HG03066 (cell line): Measurements from ENCODE around the gene RAE1.

Experiments
- ATAC-seq: cut with Tn5 transposase; IDR thresholded peaks from one replicate; pipeline ENCODE4 v1.9.1; 2021; ENCODE audit warnings: low read depth; ENCODE audit not compliant: unreplicated experiment

RAE1 gene, protein sequence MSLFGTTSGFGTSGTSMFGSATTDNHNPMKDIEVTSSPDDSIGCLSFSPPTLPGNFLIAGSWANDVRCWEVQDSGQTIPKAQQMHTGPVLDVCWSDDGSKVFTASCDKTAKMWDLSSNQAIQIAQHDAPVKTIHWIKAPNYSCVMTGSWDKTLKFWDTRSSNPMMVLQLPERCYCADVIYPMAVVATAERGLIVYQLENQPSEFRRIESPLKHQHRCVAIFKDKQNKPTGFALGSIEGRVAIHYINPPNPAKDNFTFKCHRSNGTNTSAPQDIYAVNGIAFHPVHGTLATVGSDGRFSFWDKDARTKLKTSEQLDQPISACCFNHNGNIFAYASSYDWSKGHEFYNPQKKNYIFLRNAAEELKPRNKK

DNA sequence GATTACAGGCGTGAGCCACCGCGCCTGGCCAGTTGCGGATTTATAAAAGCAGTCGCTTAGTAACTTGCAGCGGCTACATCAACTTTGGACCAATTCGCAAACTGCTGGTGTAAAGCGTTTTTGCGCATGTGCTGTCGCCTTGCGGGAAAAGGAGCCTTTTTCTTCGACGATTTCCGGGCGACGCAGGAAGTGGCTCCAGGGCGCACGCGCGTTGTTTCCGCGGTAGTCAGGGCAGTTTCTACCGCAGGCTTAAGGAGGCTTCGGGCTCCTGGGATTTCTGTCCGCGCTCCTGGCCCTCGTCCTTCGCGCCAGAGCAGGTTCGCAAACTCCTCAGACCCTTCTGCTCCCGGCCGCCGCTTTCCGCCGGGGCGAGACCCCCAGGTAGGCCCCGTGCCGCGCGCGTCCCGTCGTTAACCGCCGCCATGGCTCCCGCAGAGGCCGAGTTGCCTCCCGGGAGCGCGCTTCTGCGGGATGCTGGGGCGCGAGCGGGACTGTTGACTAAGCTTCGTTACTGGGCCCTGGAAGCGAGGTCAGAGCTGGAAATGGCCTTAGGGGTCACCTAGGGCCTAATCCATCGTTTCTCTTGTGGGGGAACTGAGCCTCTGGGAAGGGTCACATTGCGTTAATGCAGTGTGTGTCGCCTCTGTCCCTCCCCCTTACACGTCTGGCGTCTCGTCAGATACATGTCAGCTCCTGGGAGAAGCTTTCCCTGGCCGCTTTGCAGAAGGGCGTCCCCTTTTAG, at the start of gene RAE1:
TSS of gene RAE1 (plus strand) at position 214 of the 742 bp plus-strand sequence. CDS start 2,784 bp downstream, outside the sequence.
- peak; percentile 83 for ATAC-seq

DNA sequence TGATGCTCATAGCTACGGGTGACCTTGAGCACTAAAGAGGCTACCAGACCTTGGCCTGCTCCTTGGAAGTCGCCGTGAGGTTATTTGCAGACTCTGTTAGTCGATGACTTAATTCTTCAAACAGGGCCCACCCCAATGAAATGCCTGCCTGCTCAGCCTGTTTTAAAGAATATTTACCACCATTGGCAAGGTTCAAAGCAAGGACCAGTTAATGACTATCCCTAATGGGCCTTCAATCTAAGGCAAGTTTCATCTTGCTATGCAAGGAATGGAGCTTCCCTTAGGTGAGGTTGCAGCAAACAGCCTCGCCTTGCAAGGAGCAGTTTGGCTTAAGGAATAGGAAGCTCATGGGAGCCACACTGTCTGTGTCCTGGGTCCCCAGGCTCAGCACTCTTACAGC, 44.3 kb upstream of the RAE1 start:
- no peak for ATAC-seq

DNA sequence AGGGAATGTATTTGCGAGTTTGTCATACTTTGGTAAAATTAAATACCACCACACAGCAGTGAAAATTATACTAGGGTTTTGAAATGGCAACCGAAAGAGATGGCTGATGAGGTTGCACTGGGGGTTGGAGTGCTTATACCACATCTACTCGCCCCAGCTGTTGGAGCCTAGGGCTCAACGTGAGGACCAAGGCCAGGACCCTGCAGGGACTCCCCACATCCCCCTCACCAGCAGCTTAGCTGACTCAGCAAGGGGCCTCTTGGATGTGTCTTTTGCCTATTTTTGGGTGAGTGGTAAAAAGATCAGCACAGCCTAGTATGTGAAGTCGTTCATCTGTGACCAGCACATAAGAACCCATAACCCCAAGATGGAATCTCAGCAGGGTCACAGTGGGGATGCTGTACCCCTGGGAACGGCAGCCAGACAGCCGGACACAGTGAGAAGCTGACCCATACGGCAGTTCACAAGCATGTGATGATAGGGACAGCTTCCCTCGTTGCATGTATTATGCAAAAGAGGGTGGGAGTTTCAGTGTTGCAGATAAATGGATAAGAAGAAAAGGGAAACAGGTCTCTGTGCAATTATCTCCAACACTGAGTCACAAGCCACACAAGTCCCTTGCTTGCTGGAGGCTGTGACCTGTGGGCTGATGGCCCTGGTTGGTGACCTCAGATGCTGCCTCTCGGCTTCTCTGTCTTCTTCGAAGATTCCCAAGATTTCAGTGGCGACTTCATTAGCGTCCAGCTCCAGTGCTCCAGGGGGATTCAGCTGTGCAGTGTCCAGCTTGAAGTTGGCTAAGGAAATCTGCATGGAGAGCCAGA, 42.4 kb upstream of the RAE1 start:
- ATAC-seq: no peak

DNA sequence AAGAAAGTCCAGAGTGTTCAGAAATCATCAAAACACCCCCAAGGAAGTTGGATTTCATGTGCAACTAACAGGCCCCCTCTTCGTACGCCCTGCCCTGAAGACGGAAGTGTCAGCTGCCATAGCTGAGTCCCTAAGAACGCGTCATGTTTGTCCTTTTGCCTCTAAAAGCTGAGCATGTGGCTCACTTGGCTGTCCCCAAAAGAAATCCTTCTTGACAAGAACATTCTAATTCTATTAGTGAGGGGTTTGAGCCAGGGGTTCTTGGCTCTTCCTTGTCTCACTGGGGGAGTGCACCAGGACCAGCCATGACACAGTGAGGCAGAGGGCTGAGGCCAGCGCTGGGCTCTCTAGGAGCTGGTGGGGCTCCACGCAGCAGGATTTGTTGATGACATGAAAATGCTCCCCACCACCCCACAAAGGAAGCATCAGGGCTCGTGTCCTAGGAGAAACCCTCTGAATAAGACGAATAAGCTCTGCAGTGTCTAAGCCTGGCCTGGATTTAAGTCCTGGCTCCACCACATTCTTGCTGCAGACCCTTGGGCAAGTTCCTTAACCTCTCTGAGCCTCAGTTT, 41.4 kb upstream of the RAE1 start:
- ATAC-seq: no peak

DNA sequence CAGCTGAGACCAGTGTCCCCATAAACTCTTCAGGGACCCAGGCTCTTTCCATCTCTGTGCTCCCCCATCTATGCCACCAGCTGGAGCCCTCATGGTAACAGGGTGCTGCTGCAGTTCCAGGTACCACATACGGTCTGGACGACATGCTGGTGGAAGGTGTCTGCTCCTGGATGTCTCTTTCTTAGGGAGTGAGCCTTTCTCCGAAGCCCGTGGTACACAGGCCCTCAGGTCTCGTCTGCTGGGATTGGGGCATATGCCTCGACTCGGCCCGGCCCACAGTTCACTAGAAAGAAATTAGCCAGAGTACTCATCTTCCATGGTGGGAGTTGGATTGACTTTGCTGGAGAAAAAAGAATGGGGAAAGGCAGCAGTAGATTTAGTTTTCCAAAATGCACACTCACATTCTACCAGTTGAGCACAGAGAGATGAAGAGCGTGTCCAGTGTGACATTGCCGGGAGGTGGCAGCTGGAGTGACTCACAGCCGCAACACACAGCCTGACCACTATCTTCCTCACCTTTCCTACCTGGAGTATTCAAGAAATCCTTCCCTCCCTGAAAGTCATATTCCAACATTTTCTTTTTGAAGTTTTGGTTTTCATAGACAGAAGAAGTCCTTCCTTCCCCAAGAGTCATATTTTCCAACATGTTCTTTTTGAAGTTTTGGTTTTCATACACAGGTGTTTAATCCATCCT, 40.1 kb upstream of the RAE1 start:
- ATAC-seq: no peak

DNA sequence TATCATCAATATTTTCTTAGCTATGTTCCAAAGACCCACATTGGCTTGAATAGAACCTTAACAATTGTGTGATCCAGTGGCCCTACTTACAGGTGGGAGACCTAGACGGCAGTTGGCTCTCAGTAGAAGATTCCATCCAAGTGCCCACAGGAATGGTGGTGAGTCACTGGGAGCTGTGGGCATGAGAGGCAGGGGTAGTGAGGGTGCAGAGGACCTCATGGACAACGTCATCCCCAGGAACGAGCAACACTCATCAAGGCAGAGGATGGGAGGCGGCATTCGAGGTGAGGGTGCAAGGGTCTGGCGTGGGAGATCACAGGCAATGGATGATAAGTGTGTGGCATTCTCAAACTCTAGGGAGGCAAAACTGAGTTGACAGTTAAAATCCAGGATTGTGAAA, 38.9 kb upstream of the RAE1 start:
- no peak for ATAC-seq

DNA sequence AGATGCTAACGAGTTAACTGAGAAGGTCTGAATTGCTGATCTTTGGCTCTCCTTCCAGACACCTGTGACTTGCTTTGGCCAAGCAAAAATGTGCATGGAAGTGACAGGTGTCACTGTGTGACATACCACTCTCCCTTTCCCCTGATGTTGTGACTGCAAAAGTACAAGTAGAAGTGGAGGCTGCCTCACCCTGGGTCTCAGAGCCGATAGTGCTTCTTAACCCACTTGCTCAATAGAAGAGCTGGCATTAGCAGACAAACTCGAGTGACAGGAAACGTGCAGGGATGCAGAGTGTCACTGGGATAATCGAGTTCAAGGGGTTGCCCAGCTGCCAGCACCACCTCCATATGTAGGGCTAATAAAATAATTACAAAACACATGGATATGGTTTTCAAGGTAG, 37.8 kb upstream of the RAE1 start:
- ATAC-seq: no peak

DNA sequence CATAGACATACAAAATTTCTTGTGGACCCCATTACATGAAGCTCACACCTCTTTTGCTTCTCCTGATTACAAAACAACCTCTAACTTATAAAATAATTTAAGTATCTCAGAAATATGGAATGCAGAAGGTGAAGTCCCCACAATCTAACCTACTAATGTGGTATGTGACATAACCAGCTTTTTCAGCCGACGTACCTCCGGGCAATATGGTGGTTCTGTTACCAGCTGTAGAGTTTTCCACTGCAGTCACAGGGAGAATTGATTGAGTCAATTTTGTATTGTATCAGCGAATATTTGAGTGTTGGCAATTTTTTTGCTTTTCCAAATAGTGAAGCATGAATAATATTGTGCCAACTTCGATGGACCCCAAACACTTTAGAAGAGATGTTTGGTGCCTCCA, 37.1 kb upstream of the RAE1 start:
- no peak for ATAC-seq

DNA sequence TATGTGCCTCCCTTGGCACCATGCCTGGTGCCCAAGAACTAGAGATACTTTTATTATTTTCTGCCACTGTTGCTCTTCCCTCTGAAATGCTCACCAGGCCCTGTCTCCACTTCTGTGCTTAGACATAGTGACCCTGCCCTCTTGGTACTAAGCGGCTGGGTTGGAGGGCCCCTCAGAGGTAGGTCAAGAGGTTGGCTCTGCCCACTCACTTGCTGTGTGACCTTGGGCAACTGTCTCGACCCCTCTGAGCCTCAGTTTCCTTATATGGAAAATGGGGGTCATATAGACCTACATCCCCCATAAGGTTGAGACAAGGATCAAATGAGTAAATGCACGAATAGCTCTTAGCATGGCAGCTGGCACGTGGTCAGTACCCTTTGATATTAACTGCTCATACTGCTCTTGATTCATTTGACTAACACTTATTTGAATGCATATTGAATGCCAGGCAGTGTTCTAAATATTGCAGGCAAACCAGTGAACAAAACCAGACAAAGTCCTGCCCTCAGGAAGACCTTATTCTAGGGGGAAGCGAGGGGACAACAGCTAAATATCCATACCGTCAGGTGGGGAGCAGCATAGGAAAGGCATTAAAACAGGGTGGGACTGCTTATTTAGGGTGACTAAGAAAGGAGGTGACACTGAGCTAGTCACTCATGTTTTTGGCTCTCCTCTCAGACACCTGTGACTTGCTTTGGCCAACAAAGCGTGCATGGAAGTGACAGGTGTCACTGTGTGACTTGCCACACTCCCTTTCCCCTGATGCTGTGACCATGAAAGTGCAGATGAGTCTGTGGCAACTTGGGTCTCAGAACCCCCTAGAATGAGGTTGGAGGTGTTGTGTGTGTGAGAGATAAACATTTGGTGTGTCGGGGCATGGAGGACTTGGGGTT, 35.7 kb upstream of the RAE1 start:
- no peak for ATAC-seq

DNA sequence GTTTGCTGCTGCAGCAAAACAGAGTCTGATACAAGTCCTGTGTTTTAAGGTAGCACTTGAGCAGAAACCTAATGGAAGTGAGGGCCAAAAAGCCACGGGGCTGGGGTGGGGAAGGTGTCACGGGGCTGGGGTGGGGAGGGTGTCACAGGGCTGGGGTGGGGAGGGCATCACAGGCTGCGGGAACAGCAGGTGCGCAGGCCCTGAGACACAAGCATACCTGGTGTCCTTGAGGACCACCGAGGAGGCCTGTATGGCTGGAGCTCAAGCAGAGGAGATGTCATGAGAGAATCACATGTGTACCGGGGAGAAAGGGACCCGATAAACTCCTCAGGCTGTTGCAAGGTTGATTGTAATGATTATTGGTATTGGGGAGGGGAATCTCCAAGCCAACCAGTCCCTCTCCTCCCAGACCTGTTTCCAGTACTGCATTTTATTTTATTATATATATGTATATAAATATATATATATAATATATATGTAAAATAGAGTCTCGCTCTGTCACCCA, 35.0 kb upstream of the RAE1 start:
- ATAC-seq: no peak

DNA sequence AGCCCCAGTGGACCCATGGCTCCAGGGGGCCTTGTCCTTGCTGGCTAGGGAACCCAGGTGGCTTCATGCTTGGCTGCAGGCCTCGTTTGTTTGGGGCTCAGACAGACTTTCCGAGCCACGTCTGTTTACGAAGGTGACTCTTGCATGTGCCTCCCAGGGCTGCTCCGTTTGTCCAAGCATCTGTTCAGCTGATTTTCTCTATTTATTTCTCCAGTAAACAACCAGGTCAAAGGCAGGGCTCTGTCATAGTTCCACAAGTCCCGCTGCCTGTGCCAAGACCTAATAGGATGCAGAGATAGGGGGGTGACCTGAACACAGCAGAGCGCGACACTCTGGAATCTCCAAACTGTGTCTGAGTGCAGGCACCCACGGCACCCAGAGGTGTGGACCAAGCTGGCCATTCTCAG, 34.3 kb upstream of the RAE1 start:
- ATAC-seq: no peak

DNA sequence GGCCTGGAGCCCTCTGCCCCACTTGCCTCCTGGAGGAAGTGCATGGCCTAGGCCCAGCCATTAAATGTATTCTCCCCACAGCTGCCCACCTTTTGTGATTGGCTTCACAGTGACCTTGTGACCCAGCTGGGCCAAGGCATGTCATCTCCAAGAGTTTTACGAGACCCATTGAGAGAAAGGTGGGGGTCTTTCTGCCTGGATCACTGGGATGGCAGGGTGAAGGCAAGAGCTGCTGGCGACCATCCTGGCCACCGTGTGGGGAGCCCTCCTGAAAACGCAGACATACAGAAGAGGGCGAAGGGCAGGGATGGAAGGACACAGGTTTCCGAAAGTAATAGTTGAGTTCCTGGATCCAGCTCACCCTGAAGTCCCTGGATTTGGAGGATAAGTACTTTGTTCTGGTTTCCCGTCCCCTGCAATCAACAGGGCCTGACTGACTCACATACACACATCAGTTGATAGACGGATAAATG, 33.7 kb upstream of the RAE1 start:
- no peak for ATAC-seq

DNA sequence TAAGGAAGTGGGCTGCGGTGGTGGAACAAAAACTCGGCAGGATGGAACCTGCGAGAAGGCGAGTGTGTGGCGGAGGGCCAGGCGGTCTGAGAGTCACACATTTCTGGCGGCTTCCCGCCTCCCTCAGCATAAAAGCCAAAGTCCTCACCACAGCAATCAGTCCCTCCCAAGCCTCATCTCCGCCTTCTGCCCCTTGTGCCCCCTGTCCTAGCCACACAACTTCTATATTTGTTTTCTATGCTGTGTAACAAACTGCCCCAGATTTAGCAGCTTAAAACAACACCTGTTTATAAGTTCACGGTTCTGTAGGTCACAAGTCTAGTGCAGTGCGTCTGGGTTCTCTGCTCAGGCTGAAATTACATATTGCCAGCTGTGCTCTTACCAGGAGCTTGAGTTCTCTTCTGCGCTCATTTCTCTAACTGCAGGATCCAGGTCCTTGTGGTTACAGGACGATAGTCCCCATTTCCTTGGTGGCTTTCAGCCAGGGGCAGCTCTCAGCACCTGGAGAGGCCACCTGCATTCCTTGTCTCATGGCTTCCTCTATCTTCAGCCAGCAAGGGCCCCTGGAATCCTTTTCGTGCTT, 33.2 kb upstream of the RAE1 start:
- no peak for ATAC-seq

DNA sequence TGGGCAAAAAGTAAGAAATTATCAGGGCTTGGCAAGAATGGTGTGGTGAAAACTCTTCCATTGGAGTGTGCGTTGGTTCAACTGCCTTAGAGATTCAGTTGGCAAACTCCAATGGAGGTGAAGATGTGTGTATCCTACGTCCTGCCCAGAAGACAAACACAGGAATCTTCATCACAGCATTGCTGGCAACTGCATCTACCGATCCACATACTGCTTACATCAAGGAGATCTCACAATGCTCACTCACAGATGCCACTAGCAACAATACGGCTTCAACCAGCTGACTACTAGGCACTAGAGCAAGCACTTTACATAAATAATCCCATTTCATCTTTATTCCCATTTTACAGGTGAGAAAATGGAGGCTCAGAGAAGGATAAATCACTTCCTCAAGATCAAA, 31.5 kb upstream of the RAE1 start:
- ATAC-seq: no peak

DNA sequence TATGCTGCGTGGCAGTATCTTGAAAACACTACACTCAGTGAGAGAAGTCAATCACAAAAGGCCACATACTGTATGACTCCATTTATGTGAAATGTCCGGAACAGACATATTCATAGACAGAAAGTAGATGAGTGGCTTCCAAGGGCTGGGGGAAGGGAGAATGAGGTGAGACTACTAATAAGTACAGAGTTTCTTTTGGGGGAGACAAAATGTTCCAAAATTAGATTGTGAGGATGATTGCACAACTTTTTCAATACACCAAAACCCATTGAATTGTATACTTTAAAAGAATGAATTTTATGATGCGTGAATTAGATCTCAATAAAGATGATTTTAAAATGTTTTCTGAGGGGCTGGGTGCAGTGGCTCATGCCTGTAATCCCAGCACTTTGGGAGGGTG, 30.7 kb upstream of the RAE1 start:
- ATAC-seq: no peak

DNA sequence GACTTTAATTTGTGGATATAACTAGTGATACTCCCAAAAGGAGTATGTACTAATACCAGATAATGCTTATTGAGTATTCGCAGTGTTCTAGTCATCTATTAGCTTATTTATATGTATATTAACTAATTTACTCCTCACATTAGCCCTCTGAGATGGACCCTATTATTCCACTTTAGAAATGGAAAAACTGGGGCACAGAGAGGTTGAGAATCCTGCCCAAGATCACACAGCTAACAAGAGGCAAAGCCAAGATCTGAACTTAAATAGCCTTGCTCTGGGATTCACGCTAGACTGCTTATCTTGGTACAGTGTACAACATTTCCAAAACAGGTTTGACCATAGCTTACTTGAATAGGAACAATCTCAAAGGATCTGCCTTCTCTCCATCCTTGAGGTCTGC, 29.9 kb upstream of the RAE1 start:
- no peak for ATAC-seq

DNA sequence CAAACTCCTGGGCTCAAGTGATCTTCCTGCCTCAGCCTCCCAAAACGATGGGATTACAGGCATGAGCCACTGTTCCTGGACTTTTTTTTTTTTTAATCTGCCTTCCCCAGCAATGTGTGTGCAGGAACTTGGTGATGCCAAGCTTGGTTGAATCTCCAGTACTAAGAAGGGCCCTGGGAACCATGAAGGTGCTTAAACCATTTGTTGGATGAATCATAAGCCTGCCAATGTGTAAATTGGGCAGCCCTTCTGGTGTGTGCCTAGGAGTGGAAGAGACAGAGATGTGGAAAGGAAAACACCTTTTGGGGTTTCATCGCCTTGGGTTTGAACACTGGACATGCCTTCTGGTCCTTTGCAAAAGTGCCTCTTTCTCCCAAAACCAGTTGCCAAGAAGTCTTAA, 28.6 kb upstream of the RAE1 start:
- ATAC-seq: no peak

DNA sequence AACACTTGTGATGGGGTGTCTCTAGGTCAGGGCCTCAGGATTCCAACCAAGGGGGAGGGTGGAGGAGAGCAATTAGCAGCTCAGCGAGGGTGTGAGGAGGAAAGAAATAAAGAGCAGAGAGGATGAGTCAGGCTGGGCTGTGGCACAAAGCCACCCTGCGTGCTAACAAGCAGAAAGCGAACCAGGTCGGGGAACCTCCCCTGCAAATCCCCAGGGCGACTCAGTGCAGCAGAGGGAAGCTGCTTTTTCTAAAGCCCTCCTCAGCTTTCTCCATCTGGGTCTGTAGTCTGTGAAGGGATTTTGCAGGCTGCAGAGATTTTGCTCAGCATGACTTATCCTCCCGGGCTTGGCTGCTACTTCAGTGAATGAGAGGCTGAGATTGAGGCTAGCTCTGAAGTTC, 28.0 kb upstream of the RAE1 start:
- ATAC-seq: no peak
